Ovary (tissue), 9 donors: ENCODE data around the gene NRXN3. TPM values are rescaled to one million over a fixed set of nuclear protein-coding genes. Genes with fewer than 3 reads are reported as not detected.

Experiments used
- DNase-seq, 5 donors: peaks; one replicate each; pipeline ENCODE4 v3.0.0-alpha.2; 2019 to 2020
- H3K27ac ChIP-seq, 2 donors: fragments of 200-600 bp; one replicate each; pipeline versions ENCODE4 v1.5.1 to v1.8.0; 2019 to 2022
- H3K27me3 ChIP-seq: fragments of 200-600 bp; one replicate; pipeline ENCODE4 v1.8.0; 2022
- H3K36me3 ChIP-seq: fragments of 200-600 bp; sonication (generic); one replicate; pipeline ENCODE4 v1.5.1; 2019
- H3K4me1 ChIP-seq: one replicate; pipeline ENCODE4 v1.8.1; 2013; ENCODE audit warnings: mild to moderate bottlenecking, moderate library complexity; ENCODE audit not compliant: insufficient read depth
- H3K4me3 ChIP-seq: fragments of 200-600 bp; sonication (generic); one replicate; pipeline ENCODE4 v1.5.1; 2017
- H3K9me3 ChIP-seq, 2 donors: fragments of 200-600 bp in 1 of 2; sonication (generic) in 1 of 2; one replicate each; pipeline versions ENCODE4 v1.5.1 to v1.8.1; 2013 to 2019; ENCODE audit warnings: mild to moderate bottlenecking in 1 of 2, moderate library complexity in 1 of 2
- CTCF ChIP-seq, 3 donors: fragments of 450-650 bp in 2 of 3; fragments of 200-600 bp in 1 of 3; IDR thresholded peaks; one replicate each; pipeline versions ENCODE4 v1.5.1 to v1.8.0; 2016 to 2022; ENCODE audit warnings: antibody characterized with exemption in 3 of 3, mild to moderate bottlenecking in 1 of 3
- EP300 ChIP-seq: sonication (generic); formaldehyde crosslinking; IDR thresholded peaks from one replicate; pipeline ENCODE4 v1.6.1; 2017; ENCODE audit warnings: antibody characterized with exemption
- POLR2A ChIP-seq: fragments of 450-650 bp; IDR thresholded peaks from one replicate; pipeline ENCODE4 v1.6.1; 2017; ENCODE audit warnings: antibody characterized with exemption, mild to moderate bottlenecking, moderate library complexity
- WGBS, 3 donors: extraction: QIAGEN DNeasy Blood & Tissue Kit in 1 of 3; methylation state at CpG; one replicate each; pipeline versions ENCODE4 v1.1.5 to v1.1.7; 2013 to 2017; 5-methylcytosine and 5-hydroxymethylcytosine counted together
- intact Hi-C, 4 donors: fragments of 100-400 bp; cut with DNase I; formaldehyde crosslinking; loops; one replicate each; pipeline versions ENCODE4 v1.11.0 to v1.15.1; 2022 to 2023
- polyA plus RNA-seq, 2 donors: library from polyadenylated mRNA; stranded (reverse); fragments of 200-250 nt in 1 of 2; fragments of 350-450 nt in 1 of 2; fragmentation: Illumina TruSeq in 1 of 2; extraction: RNeasy Lipid Tissue Mini Kit (QIAGEN cat#74804) in 1 of 2; gene quantifications; one replicate each; pipeline ENCODE4 v1.2.3, GENCODE V29; 2013 to 2014
- total RNA-seq, 7 donors: library from RNA; depleted of rRNA in 2 of 7; stranded (reverse); fragments of >200 nt in 2 of 7; fragmentation: NEBNext Ultra II Directional in 3 of 7; extraction: Animal tissue kit (Norgen Biotek cat#: 25700) in 3 of 7; gene quantifications; one replicate each; pipeline versions ENCODE4 v1.1.0 to v1.2.4, GENCODE V29; 2016 to 2023
- donor health status: DM: no; HTN: no; CAD: no; lungs with moderate emphysema.
- donor health status: DM: no; HTN: no; CAD: no.
- donor health status: Bipolar disorder and iron deficiency.
- donor health status: DM: yes; HTN: yes; CAD: no.
- donor health status: DM: no; HTN: no; CAD: no.
- donor health status: DM: yes; HTN: yes; CAD: no.

Gene NRXN3
- total and polyA plus RNA-seq, 9 donors, result 0.28 to 6.2 (median 0.82) TPM

GRCh38 chr14:79473651-79474050, 1303.5 kb downstream of the NRXN3 start:
- TF ChIP-seq CTCF (IDR thresholded peaks at IDR 0.05) (no peak), EP300 (no peak), POLR2A (no peak)
- WGBS, 3 donors, result 66 to 75% (median 70%) methylated on average over 5 of the region's 5 CpGs
- H3K4me1 ChIP-seq, result no peaks in the 10 kb centered on the region
- DNase-seq, result no peak
- intact Hi-C loops, result no loop called here
- no peaks in the 10 kb centered on the region for H3K36me3 ChIP-seq
- H3K4me3 ChIP-seq, result no peak overlapping the region
- H3K9me3 ChIP-seq, result no peaks in the 10 kb centered on the region
- no peaks in the 10 kb centered on the region for H3K27me3 ChIP-seq
- no peak overlapping the region for H3K27ac ChIP-seq

GRCh38 chr14:79475887-79476532, 1305.8 kb downstream of the NRXN3 start:
- TF ChIP-seq POLR2A, result no peak
- TF ChIP-seq EP300, result no peak
- no peak for TF ChIP-seq CTCF (IDR thresholded peaks at IDR 0.05)
- Histone ChIP-seq H3K36me3 (no peaks in the 10 kb centered on the region), H3K9me3 (no peaks in the 10 kb centered on the region), H3K4me1 (no peaks in the 10 kb centered on the region), H3K4me3 (no peak overlapping the region), H3K27ac (no peak overlapping the region), H3K27me3 (no peaks in the 10 kb centered on the region)
- WGBS, 3 donors, result 74 to 77% (median 76%) methylated on average over 6 of the region's 6 CpGs
- intact Hi-C loops, result no loop called here
- DNase-seq, result no peak

DNA sequence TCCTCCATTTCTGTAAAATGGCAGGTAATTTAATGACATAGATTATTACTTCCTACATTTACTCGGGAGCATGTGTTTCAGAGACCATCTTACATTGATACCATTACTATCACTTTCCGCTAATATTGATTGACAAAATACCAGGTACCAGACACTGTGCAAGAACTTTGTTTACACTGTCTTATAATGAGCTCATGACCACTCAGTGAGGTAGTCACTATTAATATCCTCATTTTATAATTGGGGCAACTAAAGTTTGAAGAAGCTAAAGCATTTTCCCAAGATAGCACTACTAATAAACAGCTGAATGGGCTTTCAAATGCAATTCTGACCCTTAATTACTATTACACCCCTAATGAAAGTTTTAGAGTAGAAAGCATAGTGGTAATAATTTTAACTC, 1306.4 kb downstream of the NRXN3 start:
- Histone ChIP-seq H3K4me1 (no peaks in the 10 kb centered on the region), H3K9me3 (no peaks in the 10 kb centered on the region), H3K4me3 (no peak overlapping the region), H3K36me3 (no peaks in the 10 kb centered on the region), H3K27me3 (no peaks in the 10 kb centered on the region), H3K27ac (no peak overlapping the region)
- intact Hi-C loops, result no loop called here
- no peak for DNase-seq
- TF ChIP-seq POLR2A (no peak), CTCF (IDR thresholded peaks at IDR 0.05) (no peak), EP300 (no peak)
- 87 to 91% (median 91%) methylated on average over 2 of the region's 2 CpGs for WGBS, 3 donors

DNA sequence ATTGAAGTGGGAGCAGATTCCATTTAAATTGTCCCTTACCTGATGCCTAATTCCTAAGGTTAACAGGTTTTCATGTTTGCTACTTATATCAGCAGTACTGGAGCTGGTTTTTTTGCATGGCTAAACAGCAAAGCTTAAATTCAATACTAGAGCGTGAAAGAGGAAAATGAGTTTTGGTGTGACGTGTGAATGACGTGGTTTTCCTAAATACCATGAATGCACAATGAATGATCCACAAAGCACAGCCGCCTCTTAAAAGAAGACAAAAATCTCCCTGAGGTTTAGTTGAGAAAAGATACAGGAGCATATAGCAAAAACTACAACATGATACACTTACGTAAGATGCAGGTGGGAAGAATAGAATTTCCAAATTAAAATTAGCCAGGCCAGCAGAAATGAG, 1310.0 kb downstream of the NRXN3 start:
- WGBS, 3 donors, result 83 to 96% (median 95%) methylated on average over 5 of the region's 5 CpGs
- Histone ChIP-seq H3K27ac (no peak overlapping the region), H3K4me1 (no peaks in the 10 kb centered on the region), H3K4me3 (no peak overlapping the region), H3K9me3 (no peaks in the 10 kb centered on the region), H3K36me3 (no peaks in the 10 kb centered on the region), H3K27me3 (no peaks in the 10 kb centered on the region)
- DNase-seq, result no peak
- intact Hi-C loops, result no loop called here
- TF ChIP-seq POLR2A (no peak), EP300 (no peak), CTCF (IDR thresholded peaks at IDR 0.05) (no peak)
